HEK293 (cell line): Measurements from ENCODE around the gene NECTIN2.

Experiments
- CTCF ChIA-PET: fragments of 350-600 bp; formaldehyde crosslinking; extraction: SDS; loops from one replicate; lab custom pipeline; 2021; ENCODE audit warnings: antibody characterized with exemption; lab: Yijun Ruan, JAX
- POLR2A ChIA-PET: fragments of 300-600 bp; formaldehyde crosslinking; extraction: SDS; loops from one replicate; lab custom pipeline; 2020; ENCODE audit warnings: antibody characterized with exemption, inconsistent platforms; lab: Yijun Ruan, JAX
- H3K27ac ChIP-seq: fragments of 200-500 bp; sonication (Bioruptor generic); 2 replicates; pipeline ENCODE4 v1.5.1; 2014; ENCODE audit warnings: low read depth, low read length, control low read depth, inconsistent platforms; ENCODE audit errors: extremely low read depth
- H3K36me3 ChIP-seq, 2 experiments: fragments of 200-500 bp in 1 of 2; sonication (Bioruptor generic) in 1 of 2; 1 replicate in 1 of 2; 2 replicates in 1 of 2; pipeline ENCODE4 v1.5.1; 2014 to 2017; ENCODE audit warnings: inconsistent platforms in 2 of 2, low read length in 2 of 2; ENCODE audit not compliant: control insufficient read depth in 2 of 2, insufficient read depth in 1 of 2
- H3K4me1 ChIP-seq: fragments of 200-500 bp; sonication (Bioruptor generic); 2 replicates; pipeline ENCODE4 v1.5.1; 2014; ENCODE audit warnings: mild to moderate bottlenecking, low read length, inconsistent platforms; ENCODE audit not compliant: control insufficient read depth, insufficient read depth
- H3K4me3 ChIP-seq: 2 replicates; pipeline ENCODE4 v1.5.1; 2011; ENCODE audit warnings: low read depth, mild to moderate bottlenecking, control low read depth, low read length, moderate library complexity
- H3K9me3 ChIP-seq: fragments of 200-500 bp; sonication (Bioruptor generic); 2 replicates; pipeline ENCODE4 v1.5.1; 2014; ENCODE audit warnings: low read depth, low read length, inconsistent platforms; ENCODE audit not compliant: control insufficient read depth, insufficient read depth
- EGR2 ChIP-seq: fragments of 450-650 bp; formaldehyde crosslinking; IDR thresholded peaks from 2 replicates; pipeline ENCODE4 v1.5.1; 2016; ENCODE audit warnings: low read depth, missing biosample characterization, missing genetic modification characterization
- GLIS1 ChIP-seq: fragments of 450-650 bp; formaldehyde crosslinking; IDR thresholded peaks from 2 replicates; pipeline ENCODE4 v1.5.1; 2016; ENCODE audit warnings: missing biosample characterization, missing genetic modification characterization
- ZFHX2 ChIP-seq: fragments of 450-650 bp; formaldehyde crosslinking; conservative IDR thresholded peaks from 2 replicates; pipeline ENCODE4 v1.5.1; 2016; ENCODE audit warnings: missing biosample characterization, missing genetic modification characterization
- ZFP41 ChIP-seq: fragments of 450-650 bp; formaldehyde crosslinking; IDR thresholded peaks from 2 replicates; pipeline ENCODE4 v1.5.1; 2016; ENCODE audit warnings: missing biosample characterization, missing genetic modification characterization, borderline replicate concordance
- ZIC2 ChIP-seq: fragments of 450-650 bp; formaldehyde crosslinking; IDR thresholded peaks from 2 replicates; pipeline ENCODE4 v1.5.1; 2016; ENCODE audit warnings: missing biosample characterization, missing genetic modification characterization
- ZNF146 ChIP-seq: fragments of 450-650 bp; formaldehyde crosslinking; IDR thresholded peaks from 2 replicates; pipeline ENCODE4 v1.5.1; 2016; ENCODE audit warnings: missing biosample characterization, missing genetic modification characterization
- ZNF274 ChIP-seq, 2 experiments: fragments of 200-500 bp in 1 of 2; fragments of 450-650 bp in 1 of 2; sonication (Bioruptor generic) in 1 of 2; formaldehyde crosslinking in 1 of 2; IDR thresholded peaks; 2 replicates each; pipeline versions ENCODE4 v1.5.1 to v1.6.1; 2014 to 2016; ENCODE audit warnings: borderline replicate concordance in 1 of 2, inconsistent platforms in 1 of 2, low read length in 1 of 2, missing biosample characterization in 1 of 2, missing genetic modification characterization in 1 of 2
- ZNF280C ChIP-seq: fragments of 450-650 bp; formaldehyde crosslinking; IDR thresholded peaks from 2 replicates; pipeline ENCODE4 v1.5.1; 2016; ENCODE audit warnings: missing biosample characterization, missing genetic modification characterization
- ZNF513 ChIP-seq: fragments of 450-650 bp; IDR thresholded peaks from 2 replicates; pipeline ENCODE4 v1.5.1; 2018; ENCODE audit warnings: missing biosample characterization, missing genetic modification characterization
- ZNF777 ChIP-seq: fragments of 450-650 bp; formaldehyde crosslinking; IDR thresholded peaks from 2 replicates; pipeline ENCODE4 v1.5.1; 2017; ENCODE audit warnings: missing biosample characterization, missing genetic modification characterization, borderline replicate concordance

The NECTIN2 gene

GRCh38 chr19:44876930-44877535 lies 30.9 kb downstream of the NECTIN2 start:
- ChIA-PET CTCF (interaction anchor here (0.7 kb wide), 1 partner anchor 306 kb away, joined by 3 read pairs; no protein-coding TSS in a partner anchor), POLR2A (interaction anchor here (0.8 kb wide), 1 partner anchor 13 kb away, joined by 3 read pairs; no protein-coding TSS in a partner anchor)
- TF ChIP-seq ZNF146 (no peak), ZNF280C (tag by site-specific recombination) (no peak), ZNF274 (IDR thresholded peaks at IDR 0.05; ENCODE audit: low read length) (no peak), ZNF274 (tag by site-specific recombination; IDR thresholded peaks at IDR 0.05; ENCODE audit: borderline replicate concordance) (no peak), EGR2 (tag by site-specific recombination) (peak; percentile 45; the same call in 1 of the 2 replicates), ZFHX2 (tag by site-specific recombination) (peak; percentile 33; the same call in 1 of the 2 replicates)
- H3K36me3 ChIP-seq, result peaks cover 36 to 70% of the 10 kb centered on the region in 2 experiments
- no peak overlapping the region for H3K4me3 ChIP-seq
- H3K4me1 ChIP-seq, result no peaks in the 10 kb centered on the region
- no peak overlapping the region for H3K27ac ChIP-seq
- no peaks in the 10 kb centered on the region for H3K9me3 ChIP-seq

- Histone ChIP-seq H3K27ac (no peak overlapping the region), H3K4me3 (no peak overlapping the region), H3K9me3 (no peaks in the 10 kb centered on the region), H3K36me3 (peaks cover 26 to 60% of the 10 kb centered on the region in 2 experiments), H3K4me1 (no peaks in the 10 kb centered on the region)
- ChIA-PET POLR2A (interaction anchor here (0.8 kb wide), 1 partner anchor 12 kb away, joined by 3 read pairs; no protein-coding TSS in a partner anchor), CTCF (no interaction called here)
- TF ChIP-seq ZNF513 (tag by site-specific recombination) (peak; percentile 65), ZFP41 (tag by site-specific recombination) (no peak)
These were observed 32.2 kb downstream of the NECTIN2 start for GRCh38 chr19:44878120-44878865.

GRCh38 chr19:44879309-44880065 lies 33.4 kb downstream of the NECTIN2 start:
- TF ChIP-seq GLIS1 (tag by site-specific recombination) (peak; percentile 84), ZNF777 (no peak), ZIC2 (peak; percentile 36; the same call in 1 of the 2 replicates)
- TF ChIP-seq, all 188 proteins: peak for 2
- ChIA-PET CTCF (no interaction called here), POLR2A (no interaction called here)
- no peak overlapping the region for H3K4me3 ChIP-seq
- H3K27ac ChIP-seq, result no peak overlapping the region
- H3K36me3 ChIP-seq, result peaks cover 17 to 54% of the 10 kb centered on the region in 2 experiments
- no peaks in the 10 kb centered on the region for H3K9me3 ChIP-seq
- no peaks in the 10 kb centered on the region for H3K4me1 ChIP-seq
